Measurements from ENCODE around the gene B3GALT2.
"Not testable (repeated sequence)": the region's sequence is repeated elsewhere in the genome, so short reads cannot be mapped to it uniquely, and the experiment has no call there.

Gene B3GALT2, protein sequence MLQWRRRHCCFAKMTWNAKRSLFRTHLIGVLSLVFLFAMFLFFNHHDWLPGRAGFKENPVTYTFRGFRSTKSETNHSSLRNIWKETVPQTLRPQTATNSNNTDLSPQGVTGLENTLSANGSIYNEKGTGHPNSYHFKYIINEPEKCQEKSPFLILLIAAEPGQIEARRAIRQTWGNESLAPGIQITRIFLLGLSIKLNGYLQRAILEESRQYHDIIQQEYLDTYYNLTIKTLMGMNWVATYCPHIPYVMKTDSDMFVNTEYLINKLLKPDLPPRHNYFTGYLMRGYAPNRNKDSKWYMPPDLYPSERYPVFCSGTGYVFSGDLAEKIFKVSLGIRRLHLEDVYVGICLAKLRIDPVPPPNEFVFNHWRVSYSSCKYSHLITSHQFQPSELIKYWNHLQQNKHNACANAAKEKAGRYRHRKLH

DNA sequence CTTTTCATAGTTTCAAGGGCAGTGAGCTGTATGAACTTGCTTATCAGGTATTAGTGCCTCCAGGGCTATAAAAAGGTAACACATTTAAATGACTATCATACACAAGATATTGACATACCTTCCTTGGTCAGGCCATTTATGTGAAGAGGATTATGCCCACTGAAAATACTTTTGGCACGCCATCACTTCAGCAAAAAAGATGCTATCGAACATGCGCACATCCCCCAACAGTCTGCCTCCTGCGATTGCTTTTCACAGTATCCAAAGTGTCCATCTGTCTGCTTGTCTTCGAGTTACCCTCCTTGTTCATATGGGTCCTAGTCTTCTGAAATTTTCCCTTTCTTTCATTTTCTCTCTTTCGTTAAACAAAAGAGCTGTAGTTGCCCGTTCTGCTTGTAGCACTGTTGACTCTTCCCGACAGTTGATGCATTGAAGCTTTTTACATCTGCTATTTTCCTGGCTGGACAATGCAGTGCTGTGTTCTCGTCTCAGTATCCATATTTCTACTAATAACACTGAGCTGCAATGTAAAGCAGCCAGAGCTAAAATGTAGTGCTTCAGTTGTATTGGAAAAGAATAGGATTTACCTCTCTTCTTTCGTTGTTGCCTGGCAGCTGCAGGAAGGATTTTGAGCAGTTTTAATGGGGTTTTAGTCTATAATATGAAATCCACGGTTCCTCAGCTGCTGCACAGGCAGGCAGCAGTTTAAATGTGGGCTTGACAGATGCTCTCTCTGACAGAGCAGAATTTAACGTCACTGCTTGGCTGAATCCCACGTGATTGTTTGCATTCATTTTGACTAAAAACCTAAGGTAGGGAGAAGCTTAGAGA is at the start of gene B3GALT2:
Gene B3GALT2 (minus strand): TSS at position 713 of the 831 bp plus-strand sequence. CDS start 5,051 bp downstream, outside the sequence.
- no peak for DNase-seq

GRCh38 chr1:193234530-193234929 is 48.1 kb upstream of the B3GALT2 start:
- no peak for DNase-seq

GRCh38 chr1:193231146-193231545 is 44.7 kb upstream of the B3GALT2 start:
- DNase-seq = not testable (repeated sequence)

GRCh38 chr1:193229136-193229535 is 42.7 kb upstream of the B3GALT2 start:
- DNase-seq = no peak

DNA sequence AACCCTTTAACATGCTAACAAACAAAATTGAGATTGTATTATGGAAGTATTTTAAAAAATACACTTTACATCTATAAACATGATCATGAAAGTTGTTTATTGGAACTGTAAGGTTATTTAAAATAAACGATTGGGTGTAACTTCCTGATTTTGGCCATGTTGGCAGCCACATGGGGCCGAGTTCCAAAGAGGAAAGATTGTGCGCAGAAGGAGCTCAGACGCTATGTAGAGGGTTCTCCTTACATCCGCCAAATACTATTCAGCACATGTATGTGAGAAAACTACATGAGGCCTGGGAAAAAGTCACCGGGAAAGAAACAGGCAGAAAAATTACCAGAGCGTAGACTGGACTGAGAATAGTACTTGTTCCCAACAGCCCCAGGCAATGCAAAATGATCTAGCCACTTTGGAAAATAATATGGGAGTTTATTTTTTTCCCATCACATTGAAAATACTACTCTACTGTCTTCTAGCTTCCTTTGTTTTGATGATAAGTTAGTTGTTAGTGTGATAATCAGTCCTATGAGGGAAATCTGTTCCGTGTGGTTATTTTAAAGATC is 35.7 kb upstream of the B3GALT2 start:
- no peak for DNase-seq

DNA sequence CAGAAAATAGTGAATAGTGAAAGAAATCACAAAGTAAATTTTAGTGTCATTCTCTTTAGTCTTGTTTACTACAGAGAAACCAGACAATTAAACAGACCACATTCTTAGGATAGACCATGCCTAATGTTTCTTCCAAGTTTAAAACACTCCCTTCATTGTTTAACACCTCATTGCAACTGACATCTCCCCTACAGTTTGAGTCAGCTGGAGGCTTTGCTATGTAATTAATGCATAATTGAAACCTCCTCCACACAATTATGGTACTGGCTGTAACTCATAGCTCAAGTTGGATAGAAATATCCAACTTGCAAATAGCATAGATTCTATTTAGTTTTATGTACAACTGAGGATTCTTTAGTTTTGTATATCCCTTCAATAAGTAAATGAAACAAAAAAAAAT is 35.2 kb upstream of the B3GALT2 start:
- DNase-seq = no peak

DNA sequence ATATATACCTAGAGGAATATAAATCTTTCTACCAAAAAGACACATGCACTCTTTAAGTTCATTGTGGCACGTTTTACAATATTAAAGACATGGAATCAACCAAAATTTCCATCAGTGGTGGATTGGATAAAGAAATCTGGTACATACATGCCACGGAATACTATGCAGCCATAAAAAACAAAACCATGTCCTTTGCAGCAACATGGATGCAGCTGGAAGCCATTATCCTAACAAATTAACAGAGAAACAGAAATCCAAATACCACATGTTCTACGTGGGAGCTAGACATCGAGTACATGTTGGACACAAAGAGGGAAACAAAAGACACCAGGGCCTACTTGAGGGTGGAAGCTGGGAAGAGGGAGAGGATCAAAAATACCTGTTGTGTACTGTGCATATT is 33.0 kb upstream of the B3GALT2 start:
- no peak for DNase-seq

GRCh38 chr1:193216920-193217319 is 30.5 kb upstream of the B3GALT2 start:
- DNase-seq = no peak

GRCh38 chr1:193213998-193214397 is 27.6 kb upstream of the B3GALT2 start:
- no peak for DNase-seq

DNA sequence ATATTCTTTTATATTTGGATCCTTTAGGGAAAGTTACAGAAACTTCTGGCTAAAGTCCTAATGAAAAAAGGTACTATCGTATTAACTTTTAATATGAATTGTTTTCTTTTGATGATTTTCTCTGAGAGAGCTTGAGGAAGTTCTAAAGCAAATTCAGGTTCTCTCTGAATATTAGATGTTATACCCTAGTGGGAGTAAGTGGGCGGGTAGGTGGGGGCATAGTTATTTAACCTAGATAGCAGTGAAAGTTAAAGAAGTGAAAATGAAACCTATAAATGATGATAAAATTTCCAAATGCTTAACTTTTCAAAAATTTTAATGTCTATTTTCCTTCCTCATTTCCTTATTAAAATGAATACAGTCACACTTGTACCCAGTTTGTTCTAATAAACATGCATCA is 26.2 kb upstream of the B3GALT2 start:
- no peak for DNase-seq

GRCh38 chr1:193211539-193211938 is 25.1 kb upstream of the B3GALT2 start:
- no peak for DNase-seq

GRCh38 chr1:193210996-193211395 is 24.6 kb upstream of the B3GALT2 start:
- no peak for DNase-seq

GRCh38 chr1:193201021-193201420 is 14.6 kb upstream of the B3GALT2 start:
- no peak for DNase-seq

DNA sequence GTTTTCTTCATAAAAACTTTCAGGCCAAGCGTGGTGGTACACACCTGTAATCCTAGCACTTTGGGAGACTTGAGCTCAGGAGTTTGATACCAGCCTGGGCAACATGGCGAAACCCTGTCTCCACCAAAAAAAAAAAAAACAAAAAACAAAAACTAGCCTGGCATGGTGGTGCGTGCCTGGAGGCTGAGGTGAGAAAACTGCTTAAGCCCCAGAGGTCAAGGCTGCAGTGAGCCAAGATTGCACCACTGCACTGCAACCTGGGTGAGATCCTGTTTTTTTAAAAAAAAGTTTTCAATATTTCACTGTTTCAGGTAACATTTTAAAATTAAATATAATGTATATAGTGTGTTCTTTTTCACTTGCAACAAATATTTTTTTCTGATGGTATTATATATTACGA is 13.5 kb upstream of the B3GALT2 start:
- DNase-seq = no peak

GRCh38 chr1:193192586-193192985 is 6.2 kb upstream of the B3GALT2 start:
- no peak for DNase-seq

DNA sequence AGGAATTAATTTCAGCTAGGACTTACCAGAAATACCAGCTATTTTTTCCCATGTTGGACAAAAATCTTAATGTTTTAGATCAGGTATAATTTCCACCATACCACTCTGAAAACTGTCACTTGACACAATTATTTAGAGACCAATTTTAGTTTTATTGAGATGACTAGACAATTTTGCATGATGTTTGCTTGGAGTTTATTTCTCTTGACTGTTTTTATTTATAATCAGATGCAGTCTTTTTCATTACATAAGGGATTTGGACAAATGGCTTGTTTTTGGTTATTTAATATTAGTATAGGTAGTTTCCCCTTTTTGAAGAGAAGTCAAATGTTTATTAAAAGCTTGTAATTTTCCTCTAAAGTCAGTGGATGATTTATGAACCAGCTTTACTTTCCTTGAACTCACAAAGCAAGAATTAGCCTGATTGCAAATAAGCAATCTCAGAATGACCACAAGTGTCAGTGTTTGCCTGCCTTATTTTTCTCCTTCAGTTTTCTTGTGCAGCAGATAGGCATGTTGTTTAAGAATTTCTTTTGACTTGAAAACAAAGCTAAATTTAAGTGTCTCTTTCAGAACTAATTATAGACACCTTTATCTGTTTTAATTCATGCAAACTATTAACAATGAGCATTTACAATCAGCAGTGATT is 3.8 kb upstream of the B3GALT2 start:
- no peak for DNase-seq

DNA sequence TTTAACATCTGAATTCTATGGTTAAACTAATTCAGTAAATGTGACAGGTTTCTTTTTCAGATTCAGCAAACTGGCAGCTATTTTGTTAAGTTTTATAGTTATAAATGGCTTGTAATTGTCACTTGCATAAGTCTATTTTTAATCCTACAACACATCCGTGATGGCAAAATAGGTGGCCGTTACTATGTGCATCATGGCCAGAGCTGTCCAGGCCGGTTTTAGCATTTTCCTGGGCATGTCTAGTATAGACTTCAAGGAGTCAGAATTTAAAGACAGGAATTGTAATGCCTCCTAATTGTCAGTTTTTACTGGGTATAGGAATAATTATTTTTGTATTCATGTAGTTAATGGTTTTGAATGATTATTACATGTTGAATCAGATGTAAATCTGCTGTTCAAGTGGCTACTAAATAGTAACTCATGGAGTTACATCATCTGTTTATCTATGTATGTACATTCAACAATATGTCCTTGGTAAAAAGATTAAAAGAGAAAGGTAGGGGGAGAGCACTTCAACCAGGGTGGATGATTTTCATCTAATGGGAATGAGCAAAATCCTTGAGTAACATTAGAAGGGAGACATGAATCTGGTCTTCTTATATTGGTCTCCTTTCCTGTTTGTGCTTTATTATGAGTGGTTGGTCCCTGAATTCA is 3.2 kb upstream of the B3GALT2 start:
- no peak for DNase-seq

GRCh38 chr1:193188915-193189314 is 2.5 kb upstream of the B3GALT2 start:
- not testable (repeated sequence) for DNase-seq

GRCh38 chr1:193187114-193187513 is 701 bp upstream of the B3GALT2 start:
- DNase-seq = no peak

- DNase-seq = no peak
Measured at GRCh38 chr1:193185211-193185610, 1.2 kb downstream of the B3GALT2 start.

DNA sequence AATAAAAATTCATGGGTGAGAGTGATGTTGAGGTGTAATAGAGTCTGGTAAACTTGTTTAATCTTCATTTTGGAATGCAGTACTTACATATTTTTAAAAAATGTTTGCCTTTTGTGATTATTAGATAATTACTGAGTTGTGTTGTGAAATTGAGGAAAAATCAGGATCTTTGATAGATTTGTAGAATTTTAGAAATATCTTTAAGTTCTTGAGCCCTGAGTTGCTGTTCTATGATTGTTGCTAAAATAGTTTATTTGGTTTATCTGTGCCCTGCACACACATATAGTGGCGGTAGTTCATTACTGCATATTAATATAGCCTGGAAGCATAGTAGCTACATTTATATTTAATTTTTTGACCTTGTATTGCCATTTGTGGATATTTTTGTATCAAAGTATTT is 1.6 kb downstream of the B3GALT2 start:
- no peak for DNase-seq

DNA sequence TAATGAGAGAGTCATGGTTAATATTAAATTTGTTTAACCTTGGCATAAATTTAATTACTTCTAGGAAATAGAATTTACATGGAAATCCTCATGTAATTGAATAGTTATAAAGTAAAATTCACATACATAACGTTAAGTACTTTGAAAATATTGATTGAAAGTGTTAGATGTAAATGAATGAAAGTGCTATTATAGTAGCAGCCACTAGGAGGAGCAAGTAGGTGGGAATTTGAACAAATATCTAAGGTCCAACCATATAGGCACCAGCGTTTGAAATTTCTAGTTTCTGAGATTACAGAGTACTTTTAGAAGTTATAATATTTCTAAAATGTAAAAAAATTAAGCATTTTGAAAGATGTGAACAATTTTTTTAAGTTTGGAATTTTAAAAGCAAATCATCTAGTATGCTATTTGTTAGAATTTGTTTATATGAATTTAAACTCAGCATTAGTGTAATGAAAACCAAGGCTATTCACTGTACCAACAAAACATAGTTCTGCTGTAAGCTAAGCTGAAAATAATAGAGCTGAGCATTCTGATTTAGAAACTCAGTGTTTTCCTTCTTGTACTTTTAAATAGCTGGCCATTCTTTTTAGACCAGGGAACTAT is 3.3 kb downstream of the B3GALT2 start:
- DNase-seq = no peak

All from activated CD4-positive, CD25-positive, alpha-beta regulatory T cell treated with anti-CD3 and anti-CD28 coated beads, Interleukin-2, amount 50 U/mL, for 72 hours (primary cell).